H1 (cell line): Measurements from ENCODE around the gene GRP.
A peak's percentile ranks its signal among the peaks of the same experiment; 100 is the strongest.

ENCODE experiments used
- TF ChIP-seq, protein P1 (sequence below), 3 experiments: IDR thresholded peaks; 1 replicate in 2 of 3; 2 replicates in 1 of 3; pipeline versions ENCODE4 v1.5.1 to v1.6.1; 2011; ENCODE audit warnings: low read length in 3 of 3, mild to moderate bottlenecking in 3 of 3, inconsistent platforms in 2 of 3, low read depth in 1 of 3, moderate library complexity in 1 of 3; ENCODE audit not compliant: insufficient read depth in 1 of 3; ENCODE audit errors: control extremely low read depth in 1 of 3
- TF ChIP-seq, protein P2 (sequence below): IDR thresholded peaks from 2 replicates; pipeline ENCODE4 v1.6.1; 2012; ENCODE audit warnings: inconsistent platforms

DNA sequence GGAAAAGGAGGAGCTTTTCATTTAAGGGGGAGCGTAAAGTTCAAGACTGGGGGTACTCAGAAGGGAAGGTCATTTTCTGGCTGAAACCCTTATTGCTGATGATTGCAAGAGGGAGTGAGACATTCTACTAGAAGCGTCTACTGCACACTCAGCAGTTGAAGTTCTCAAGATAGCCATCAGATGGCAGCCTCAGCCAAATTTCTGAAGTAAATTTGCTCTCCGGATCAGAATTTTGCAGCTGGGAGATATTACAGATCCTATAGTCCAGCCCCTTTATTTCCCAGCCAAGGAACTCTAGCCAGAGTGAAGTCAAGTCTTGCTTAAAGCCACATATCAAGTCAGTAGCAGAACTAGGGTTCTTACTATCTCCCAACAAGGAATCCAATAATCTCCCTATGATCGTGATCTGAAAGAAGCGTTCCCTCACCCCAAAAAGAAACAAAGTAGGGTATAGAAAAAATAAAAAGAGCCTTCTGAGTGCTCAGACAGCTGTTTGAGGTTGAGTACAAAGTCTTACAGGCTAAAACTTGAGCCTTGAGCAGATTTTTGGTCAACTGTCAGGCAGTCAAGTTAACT, 29.3 kb downstream of the GRP start:
- TF ChIP-seq, protein P1, sequence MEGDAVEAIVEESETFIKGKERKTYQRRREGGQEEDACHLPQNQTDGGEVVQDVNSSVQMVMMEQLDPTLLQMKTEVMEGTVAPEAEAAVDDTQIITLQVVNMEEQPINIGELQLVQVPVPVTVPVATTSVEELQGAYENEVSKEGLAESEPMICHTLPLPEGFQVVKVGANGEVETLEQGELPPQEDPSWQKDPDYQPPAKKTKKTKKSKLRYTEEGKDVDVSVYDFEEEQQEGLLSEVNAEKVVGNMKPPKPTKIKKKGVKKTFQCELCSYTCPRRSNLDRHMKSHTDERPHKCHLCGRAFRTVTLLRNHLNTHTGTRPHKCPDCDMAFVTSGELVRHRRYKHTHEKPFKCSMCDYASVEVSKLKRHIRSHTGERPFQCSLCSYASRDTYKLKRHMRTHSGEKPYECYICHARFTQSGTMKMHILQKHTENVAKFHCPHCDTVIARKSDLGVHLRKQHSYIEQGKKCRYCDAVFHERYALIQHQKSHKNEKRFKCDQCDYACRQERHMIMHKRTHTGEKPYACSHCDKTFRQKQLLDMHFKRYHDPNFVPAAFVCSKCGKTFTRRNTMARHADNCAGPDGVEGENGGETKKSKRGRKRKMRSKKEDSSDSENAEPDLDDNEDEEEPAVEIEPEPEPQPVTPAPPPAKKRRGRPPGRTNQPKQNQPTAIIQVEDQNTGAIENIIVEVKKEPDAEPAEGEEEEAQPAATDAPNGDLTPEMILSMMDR (IDR thresholded peaks at IDR 0.05; ENCODE audit: control extremely low read depth in 1 of 3, insufficient read depth in 1 of 3, low read depth in 1 of 3, low read length in 3 of 3) = peak in 2 of 3 experiments; percentile 81 to 84; a peak in 3 of 4 replicates
- TF ChIP-seq, protein P2, sequence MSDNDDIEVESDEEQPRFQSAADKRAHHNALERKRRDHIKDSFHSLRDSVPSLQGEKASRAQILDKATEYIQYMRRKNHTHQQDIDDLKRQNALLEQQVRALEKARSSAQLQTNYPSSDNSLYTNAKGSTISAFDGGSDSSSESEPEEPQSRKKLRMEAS = no peak
